ENCODE data around the gene SWSAP1. TPM values are rescaled to one million over a fixed set of nuclear protein-coding genes. Genes with fewer than 3 reads are reported as not detected.
"Not testable (repeated sequence)": the region's sequence is repeated elsewhere in the genome, so short reads cannot be mapped to it uniquely, and the experiment has no call there.

SWSAP1 gene
- total RNA-seq, 1 donor from 2014 or later, result 2.1 TPM

- H3K27ac Mint-ChIP-seq (ENCODE audit: unreplicated experiment), result no peak overlapping the region
- no peak overlapping the region for H3K4me3 Mint-ChIP-seq (ENCODE audit: unreplicated experiment)
- no peaks in the 10 kb centered on the region for H3K4me1 Mint-ChIP-seq (ENCODE audit: low read depth, unreplicated experiment)
- no peaks in the 10 kb centered on the region for H3K27me3 Mint-ChIP-seq (ENCODE audit: unreplicated experiment)
- no peak for DNase-seq
- peaks cover 4% of the 10 kb centered on the region for H3K9me3 Mint-ChIP-seq (ENCODE audit: unreplicated experiment)
- H3K36me3 Mint-ChIP-seq (ENCODE audit: unreplicated experiment), result peaks cover 7% of the 10 kb centered on the region
- no peak for TF ChIP-seq CTCF (IDR thresholded peaks at IDR 0.05; ENCODE audit: partially characterized antibody, unreplicated experiment)
Measured at GRCh38 chr19:11331502-11331901, 43.0 kb upstream of the SWSAP1 start.

- H3K36me3 Mint-ChIP-seq (ENCODE audit: unreplicated experiment), result peaks cover 7% of the 10 kb centered on the region
Measured at GRCh38 chr19:11332822-11333221, 41.6 kb upstream of the SWSAP1 start.

GRCh38 chr19:11333838-11334237 is 40.6 kb upstream of the SWSAP1 start:
- H3K4me3 Mint-ChIP-seq (ENCODE audit: unreplicated experiment); DNase-seq; H3K4me1 Mint-ChIP-seq (ENCODE audit: low read depth, unreplicated experiment); H3K27me3 Mint-ChIP-seq (ENCODE audit: unreplicated experiment); H3K27ac Mint-ChIP-seq (ENCODE audit: unreplicated experiment); H3K36me3 Mint-ChIP-seq (ENCODE audit: unreplicated experiment); H3K9me3 Mint-ChIP-seq (ENCODE audit: unreplicated experiment): not testable (repeated sequence)

More at GRCh38 chr19:11332822-11333221, 41.6 kb upstream of the SWSAP1 start:
- no peak overlapping the region for H3K27ac Mint-ChIP-seq (ENCODE audit: unreplicated experiment)
- H3K4me1 Mint-ChIP-seq (ENCODE audit: low read depth, unreplicated experiment), result peaks cover under 1% of the 10 kb centered on the region
- H3K9me3 Mint-ChIP-seq (ENCODE audit: unreplicated experiment), result peaks cover 3% of the 10 kb centered on the region
- no peak for TF ChIP-seq CTCF (IDR thresholded peaks at IDR 0.05; ENCODE audit: partially characterized antibody, unreplicated experiment)
- DNase-seq, result no peak
- H3K4me3 Mint-ChIP-seq (ENCODE audit: unreplicated experiment), result no peak overlapping the region
- no peaks in the 10 kb centered on the region for H3K27me3 Mint-ChIP-seq (ENCODE audit: unreplicated experiment)

GRCh38 chr19:11335449-11336146 is 38.9 kb upstream of the SWSAP1 start:
- Mint-ChIP-seq H3K27me3 (ENCODE audit: unreplicated experiment) (no peaks in the 10 kb centered on the region), H3K27ac (ENCODE audit: unreplicated experiment) (no peak overlapping the region), H3K9me3 (ENCODE audit: unreplicated experiment) (peaks cover 10% of the 10 kb centered on the region), H3K4me3 (ENCODE audit: unreplicated experiment) (no peak overlapping the region), H3K4me1 (ENCODE audit: low read depth, unreplicated experiment) (peaks cover 4% of the 10 kb centered on the region), H3K36me3 (ENCODE audit: unreplicated experiment) (peaks cover 7% of the 10 kb centered on the region)
- no peak for TF ChIP-seq CTCF (IDR thresholded peaks at IDR 0.05; ENCODE audit: partially characterized antibody, unreplicated experiment)
- DNase-seq, result no peak

GRCh38 chr19:11337080-11337479 is 37.4 kb upstream of the SWSAP1 start:
- Mint-ChIP-seq H3K27me3 (ENCODE audit: unreplicated experiment) (no peaks in the 10 kb centered on the region), H3K4me1 (ENCODE audit: low read depth, unreplicated experiment) (peaks cover 4% of the 10 kb centered on the region), H3K36me3 (ENCODE audit: unreplicated experiment) (peaks cover 7% of the 10 kb centered on the region), H3K9me3 (ENCODE audit: unreplicated experiment) (peaks cover 10% of the 10 kb centered on the region), H3K4me3 (ENCODE audit: unreplicated experiment) (no peak overlapping the region), H3K27ac (ENCODE audit: unreplicated experiment) (no peak overlapping the region)
- no peak for DNase-seq
- TF ChIP-seq CTCF (IDR thresholded peaks at IDR 0.05; ENCODE audit: partially characterized antibody, unreplicated experiment), result no peak

All from glutamatergic neuron (in vitro differentiated cells).